ENCODE results near the gene PCYOX1L.

- TF ChIP-seq, protein P1, sequence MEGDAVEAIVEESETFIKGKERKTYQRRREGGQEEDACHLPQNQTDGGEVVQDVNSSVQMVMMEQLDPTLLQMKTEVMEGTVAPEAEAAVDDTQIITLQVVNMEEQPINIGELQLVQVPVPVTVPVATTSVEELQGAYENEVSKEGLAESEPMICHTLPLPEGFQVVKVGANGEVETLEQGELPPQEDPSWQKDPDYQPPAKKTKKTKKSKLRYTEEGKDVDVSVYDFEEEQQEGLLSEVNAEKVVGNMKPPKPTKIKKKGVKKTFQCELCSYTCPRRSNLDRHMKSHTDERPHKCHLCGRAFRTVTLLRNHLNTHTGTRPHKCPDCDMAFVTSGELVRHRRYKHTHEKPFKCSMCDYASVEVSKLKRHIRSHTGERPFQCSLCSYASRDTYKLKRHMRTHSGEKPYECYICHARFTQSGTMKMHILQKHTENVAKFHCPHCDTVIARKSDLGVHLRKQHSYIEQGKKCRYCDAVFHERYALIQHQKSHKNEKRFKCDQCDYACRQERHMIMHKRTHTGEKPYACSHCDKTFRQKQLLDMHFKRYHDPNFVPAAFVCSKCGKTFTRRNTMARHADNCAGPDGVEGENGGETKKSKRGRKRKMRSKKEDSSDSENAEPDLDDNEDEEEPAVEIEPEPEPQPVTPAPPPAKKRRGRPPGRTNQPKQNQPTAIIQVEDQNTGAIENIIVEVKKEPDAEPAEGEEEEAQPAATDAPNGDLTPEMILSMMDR (IDR thresholded peaks at IDR 0.05) = no peak
- no peak for TF ChIP-seq POLR2A (IDR thresholded peaks at IDR 0.05)
Measured at GRCh38 chr5:149325166-149325735, 32.6 kb upstream of the PCYOX1L start.
